ENCODE measurements around the gene PLCH2. TPM values are rescaled to one million over a fixed set of nuclear protein-coding genes. Genes with fewer than 3 reads are reported as not detected.

Gene PLCH2
- total RNA-seq, 2 experiments from 2014 or later: 2.9 to 6.0 TPM

DNA sequence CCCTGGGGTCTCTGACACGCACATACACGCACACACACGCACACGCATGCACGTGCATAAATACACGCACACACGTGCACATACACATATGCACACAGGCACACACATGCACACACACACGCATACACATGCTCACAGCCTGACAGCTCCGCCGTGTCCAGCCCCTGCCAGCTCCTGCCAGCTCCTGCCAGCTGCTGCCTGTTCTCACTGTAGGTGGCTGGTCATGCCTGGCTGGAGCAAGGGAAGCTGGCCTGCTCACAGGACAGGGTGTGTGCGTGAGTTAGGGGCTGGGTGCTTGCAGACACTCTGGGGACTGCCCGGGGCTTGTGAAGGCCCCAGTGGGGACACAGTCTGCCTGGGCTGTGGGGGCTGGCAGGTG lies 4.9 kb downstream of the PLCH2 start:
- DNase-seq (no peak), ATAC-seq (no peak)
- no peaks in the 10 kb centered on the region for H3K4me1 Mint-ChIP-seq (ENCODE audit: low read depth)
- no peaks in the 10 kb centered on the region for H3K9me3 Mint-ChIP-seq
- intact Hi-C loops (cut with micrococcal nuclease): no loop called here
- ChIA-PET CTCF (interaction anchor here (1.0 kb wide), 1 partner anchor 43 kb away, joined by 3 read pairs; no protein-coding TSS in a partner anchor), POLR2A (no interaction called here)
- no peaks in the 10 kb centered on the region for H3K27me3 Mint-ChIP-seq
- H3K36me3 Mint-ChIP-seq (ENCODE audit: low read depth): no peaks in the 10 kb centered on the region
- TF ChIP-seq, protein P1, sequence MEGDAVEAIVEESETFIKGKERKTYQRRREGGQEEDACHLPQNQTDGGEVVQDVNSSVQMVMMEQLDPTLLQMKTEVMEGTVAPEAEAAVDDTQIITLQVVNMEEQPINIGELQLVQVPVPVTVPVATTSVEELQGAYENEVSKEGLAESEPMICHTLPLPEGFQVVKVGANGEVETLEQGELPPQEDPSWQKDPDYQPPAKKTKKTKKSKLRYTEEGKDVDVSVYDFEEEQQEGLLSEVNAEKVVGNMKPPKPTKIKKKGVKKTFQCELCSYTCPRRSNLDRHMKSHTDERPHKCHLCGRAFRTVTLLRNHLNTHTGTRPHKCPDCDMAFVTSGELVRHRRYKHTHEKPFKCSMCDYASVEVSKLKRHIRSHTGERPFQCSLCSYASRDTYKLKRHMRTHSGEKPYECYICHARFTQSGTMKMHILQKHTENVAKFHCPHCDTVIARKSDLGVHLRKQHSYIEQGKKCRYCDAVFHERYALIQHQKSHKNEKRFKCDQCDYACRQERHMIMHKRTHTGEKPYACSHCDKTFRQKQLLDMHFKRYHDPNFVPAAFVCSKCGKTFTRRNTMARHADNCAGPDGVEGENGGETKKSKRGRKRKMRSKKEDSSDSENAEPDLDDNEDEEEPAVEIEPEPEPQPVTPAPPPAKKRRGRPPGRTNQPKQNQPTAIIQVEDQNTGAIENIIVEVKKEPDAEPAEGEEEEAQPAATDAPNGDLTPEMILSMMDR (IDR thresholded peaks at IDR 0.05): no peak
- no peak overlapping the region for H3K27ac Mint-ChIP-seq
- no peak overlapping the region for H3K4me3 Mint-ChIP-seq

DNA sequence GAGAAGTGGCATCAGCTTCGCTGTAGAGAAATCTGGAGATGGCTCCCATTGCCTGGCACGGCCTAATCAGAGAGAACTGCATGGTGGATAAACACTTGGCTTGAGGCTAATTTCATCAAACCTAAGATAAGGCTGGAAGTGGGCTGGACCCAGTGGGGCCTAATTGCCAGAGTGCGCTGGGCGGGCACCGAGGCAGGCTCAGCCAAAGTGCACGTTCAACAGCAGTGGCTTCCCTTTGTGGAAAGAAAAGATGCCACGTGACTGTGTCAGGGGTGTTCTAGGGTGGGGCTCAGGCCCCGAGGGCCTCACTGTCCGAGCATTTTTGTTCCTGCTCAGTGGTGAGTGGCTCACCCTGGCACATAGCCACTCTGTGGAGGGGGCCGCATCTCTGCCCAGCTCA lies 5.8 kb downstream of the PLCH2 start:
- no peak for DNase-seq
- TF ChIP-seq, protein P1 (IDR thresholded peaks at IDR 0.05): no peak
- no peaks in the 10 kb centered on the region for H3K27me3 Mint-ChIP-seq
- H3K4me3 Mint-ChIP-seq: no peak overlapping the region
- ChIA-PET POLR2A (no interaction called here), CTCF (interaction anchor here (1.0 kb wide), 1 partner anchor 42 kb away, joined by 3 read pairs; no protein-coding TSS in a partner anchor)
- ATAC-seq: no peak
- no peaks in the 10 kb centered on the region for H3K4me1 Mint-ChIP-seq (ENCODE audit: low read depth)
- no peak overlapping the region for H3K27ac Mint-ChIP-seq
- H3K9me3 Mint-ChIP-seq: no peaks in the 10 kb centered on the region
- intact Hi-C loops (cut with micrococcal nuclease): no loop called here
- H3K36me3 Mint-ChIP-seq (ENCODE audit: low read depth): no peaks in the 10 kb centered on the region

DNA sequence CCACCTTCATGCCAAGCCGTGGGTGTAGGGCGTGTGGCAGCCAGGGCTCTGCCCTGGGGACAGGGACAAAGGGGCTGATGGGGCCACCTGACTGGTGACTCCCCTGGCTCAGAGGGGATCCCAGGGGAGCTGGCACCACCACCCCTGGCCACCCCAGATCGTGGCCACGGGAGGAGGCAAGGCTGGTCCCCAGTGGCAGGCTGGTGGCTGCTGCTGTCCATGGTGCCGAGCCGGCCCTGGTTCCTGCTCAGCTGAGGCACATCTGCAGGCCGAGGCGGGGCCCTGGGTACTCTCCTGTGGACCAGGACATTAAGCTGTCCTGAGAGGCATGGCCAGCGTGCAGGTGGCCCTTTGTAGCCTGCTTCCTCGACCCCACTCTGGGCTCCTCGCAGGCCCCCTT lies 6.5 kb downstream of the PLCH2 start:
- H3K27ac Mint-ChIP-seq: no peak overlapping the region
- ATAC-seq (no peak), DNase-seq (no peak)
- H3K9me3 Mint-ChIP-seq: no peaks in the 10 kb centered on the region
- CTCF ChIA-PET: no interaction called here
- TF ChIP-seq, protein P1 (IDR thresholded peaks at IDR 0.05): no peak
- H3K27me3 Mint-ChIP-seq: no peaks in the 10 kb centered on the region
- no peaks in the 10 kb centered on the region for H3K36me3 Mint-ChIP-seq (ENCODE audit: low read depth)
- POLR2A ChIA-PET: no interaction called here
- intact Hi-C loops (cut with micrococcal nuclease): no loop called here
- no peaks in the 10 kb centered on the region for H3K4me1 Mint-ChIP-seq (ENCODE audit: low read depth)
- H3K4me3 Mint-ChIP-seq: no peak overlapping the region

DNA sequence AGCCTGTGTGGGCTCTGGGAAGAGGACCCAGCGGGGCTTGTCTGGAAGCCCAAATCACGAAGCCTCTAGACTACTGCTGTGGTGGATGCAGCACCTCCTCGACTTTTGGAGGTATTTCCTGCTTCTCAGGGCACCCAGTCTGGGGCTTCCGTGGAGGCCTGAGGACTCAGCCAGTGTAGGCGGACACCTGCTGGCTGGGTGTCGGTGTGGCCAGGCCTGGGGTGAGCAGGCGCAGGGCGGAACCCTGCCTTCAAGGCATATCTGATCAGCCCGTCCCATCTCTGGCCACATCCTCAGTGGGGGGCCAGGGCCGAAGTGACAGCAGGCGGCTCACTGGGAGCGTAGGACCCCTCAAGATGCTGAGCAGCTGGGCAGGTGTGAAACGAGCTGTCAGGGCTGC lies 6.9 kb downstream of the PLCH2 start:
- intact Hi-C loops (cut with micrococcal nuclease): no loop called here
- TF ChIP-seq, protein P1 (IDR thresholded peaks at IDR 0.05): no peak
- Mint-ChIP-seq H3K4me3 (no peak overlapping the region), H3K36me3 (ENCODE audit: low read depth) (no peaks in the 10 kb centered on the region), H3K4me1 (ENCODE audit: low read depth) (no peaks in the 10 kb centered on the region), H3K27me3 (no peaks in the 10 kb centered on the region), H3K27ac (no peak overlapping the region), H3K9me3 (peaks cover 1% of the 10 kb centered on the region)
- ATAC-seq (no peak), DNase-seq (no peak)
- POLR2A ChIA-PET: no interaction called here
- CTCF ChIA-PET: no interaction called here

DNA sequence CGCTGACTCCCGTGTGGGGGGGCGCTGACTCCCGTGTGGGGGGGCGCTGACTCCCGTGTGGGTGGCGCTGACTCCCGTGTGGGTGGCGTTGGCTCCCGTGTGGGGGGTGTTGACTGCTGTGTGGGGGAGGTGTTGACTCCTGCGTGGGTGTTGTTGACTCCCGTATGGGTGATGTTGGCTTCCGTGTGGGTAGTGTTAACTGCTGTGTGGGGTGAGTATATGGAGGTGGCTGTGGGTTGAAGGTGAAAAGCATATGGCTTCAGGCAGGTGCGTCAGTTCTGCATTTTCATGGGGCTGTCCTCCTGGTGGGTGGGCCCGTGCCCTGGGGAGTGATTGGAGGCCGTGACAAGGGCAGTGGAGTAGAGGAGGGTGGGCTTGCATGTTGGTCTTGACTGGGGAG lies 7.9 kb downstream of the PLCH2 start:
- H3K4me1 Mint-ChIP-seq (ENCODE audit: low read depth): no peaks in the 10 kb centered on the region
- intact Hi-C loops (cut with micrococcal nuclease): no loop called here
- no peaks in the 10 kb centered on the region for H3K36me3 Mint-ChIP-seq (ENCODE audit: low read depth)
- DNase-seq (no peak), ATAC-seq (no peak)
- H3K4me3 Mint-ChIP-seq: no peak overlapping the region
- TF ChIP-seq, protein P1 (IDR thresholded peaks at IDR 0.05): no peak
- H3K27me3 Mint-ChIP-seq: no peaks in the 10 kb centered on the region
- peaks cover 6% of the 10 kb centered on the region for H3K9me3 Mint-ChIP-seq
- POLR2A ChIA-PET: no interaction called here
- no peak overlapping the region for H3K27ac Mint-ChIP-seq
- CTCF ChIA-PET: no interaction called here
